ENCODE results near the gene COL4A4. TPM values are rescaled to one million over a fixed set of nuclear protein-coding genes. Genes with fewer than 3 reads are reported as not detected.
"Not testable (repeated sequence)": the region's sequence is repeated elsewhere in the genome, so short reads cannot be mapped to it uniquely, and the experiment has no call there.

Gene COL4A4
- total RNA-seq, 1 donor from 2014 or later = 0.05 TPM

DNA sequence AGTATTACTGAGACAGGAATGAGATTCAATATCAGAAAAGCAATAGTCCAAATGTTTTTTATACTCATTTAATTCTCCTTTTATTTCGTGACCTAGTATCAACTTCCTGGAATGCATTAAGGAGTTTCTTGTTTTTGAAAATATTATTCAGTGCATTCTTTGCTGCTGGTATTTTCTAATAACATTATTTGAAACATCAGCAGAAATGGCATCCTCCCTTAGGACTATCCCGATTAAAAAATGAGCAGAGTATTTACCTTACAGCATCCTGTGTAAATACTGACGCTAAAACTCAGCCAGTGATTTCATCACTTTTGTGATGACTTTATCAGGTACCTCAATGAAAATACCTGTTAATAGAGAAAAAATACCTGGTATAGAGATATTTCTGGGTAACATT, 16.8 kb upstream of the COL4A4 start:
- H3K27ac Mint-ChIP-seq (ENCODE audit: unreplicated experiment) = no peak overlapping the region
- H3K36me3 Mint-ChIP-seq (ENCODE audit: unreplicated experiment) = no peaks in the 10 kb centered on the region
- H3K27me3 Mint-ChIP-seq (ENCODE audit: unreplicated experiment) = peaks cover under 1% of the 10 kb centered on the region
- peaks cover 2% of the 10 kb centered on the region for H3K4me1 Mint-ChIP-seq (ENCODE audit: low read depth, unreplicated experiment)
- no peaks in the 10 kb centered on the region for H3K9me3 Mint-ChIP-seq (ENCODE audit: unreplicated experiment)
- H3K4me3 Mint-ChIP-seq (ENCODE audit: unreplicated experiment) = no peak overlapping the region
- DNase-seq = no peak
- TF ChIP-seq, protein P1, sequence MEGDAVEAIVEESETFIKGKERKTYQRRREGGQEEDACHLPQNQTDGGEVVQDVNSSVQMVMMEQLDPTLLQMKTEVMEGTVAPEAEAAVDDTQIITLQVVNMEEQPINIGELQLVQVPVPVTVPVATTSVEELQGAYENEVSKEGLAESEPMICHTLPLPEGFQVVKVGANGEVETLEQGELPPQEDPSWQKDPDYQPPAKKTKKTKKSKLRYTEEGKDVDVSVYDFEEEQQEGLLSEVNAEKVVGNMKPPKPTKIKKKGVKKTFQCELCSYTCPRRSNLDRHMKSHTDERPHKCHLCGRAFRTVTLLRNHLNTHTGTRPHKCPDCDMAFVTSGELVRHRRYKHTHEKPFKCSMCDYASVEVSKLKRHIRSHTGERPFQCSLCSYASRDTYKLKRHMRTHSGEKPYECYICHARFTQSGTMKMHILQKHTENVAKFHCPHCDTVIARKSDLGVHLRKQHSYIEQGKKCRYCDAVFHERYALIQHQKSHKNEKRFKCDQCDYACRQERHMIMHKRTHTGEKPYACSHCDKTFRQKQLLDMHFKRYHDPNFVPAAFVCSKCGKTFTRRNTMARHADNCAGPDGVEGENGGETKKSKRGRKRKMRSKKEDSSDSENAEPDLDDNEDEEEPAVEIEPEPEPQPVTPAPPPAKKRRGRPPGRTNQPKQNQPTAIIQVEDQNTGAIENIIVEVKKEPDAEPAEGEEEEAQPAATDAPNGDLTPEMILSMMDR (IDR thresholded peaks at IDR 0.05; ENCODE audit: partially characterized antibody, unreplicated experiment) = no peak

DNA sequence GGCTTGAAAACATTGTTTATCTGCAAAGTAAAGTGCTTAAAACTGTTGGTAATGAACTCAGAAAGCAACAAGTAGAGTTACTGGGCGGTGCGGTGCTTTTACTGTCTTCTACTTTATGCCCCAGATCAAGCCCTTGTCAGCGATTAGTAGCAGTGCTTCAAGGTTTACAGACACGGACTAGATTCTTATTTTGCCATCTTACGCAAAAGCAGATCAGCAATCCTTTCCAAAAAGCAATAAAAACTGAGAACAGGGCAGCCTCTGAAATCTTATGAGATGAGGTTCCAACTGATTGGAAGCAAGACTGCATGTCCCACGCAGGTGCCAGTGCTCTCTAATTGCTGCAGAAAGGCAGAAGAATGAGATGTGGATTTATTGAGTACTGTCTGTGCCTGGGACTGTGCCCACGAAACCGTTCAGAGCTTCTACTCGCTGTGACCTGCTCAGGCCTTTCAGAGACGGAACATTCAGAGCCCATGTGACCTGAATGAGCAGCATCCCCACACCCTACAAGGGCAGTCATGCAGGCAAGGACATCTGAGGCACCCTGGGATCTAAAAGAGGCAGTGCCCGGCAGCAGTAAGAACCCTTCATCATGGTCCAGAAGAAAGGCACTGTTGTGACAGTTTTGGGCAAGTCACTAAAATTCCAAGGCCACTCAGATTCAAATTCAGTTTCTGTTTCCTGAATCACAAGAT, 16.1 kb upstream of the COL4A4 start:
- Mint-ChIP-seq H3K4me3 (ENCODE audit: unreplicated experiment) (no peak overlapping the region), H3K27me3 (ENCODE audit: unreplicated experiment) (no peaks in the 10 kb centered on the region), H3K36me3 (ENCODE audit: unreplicated experiment) (no peaks in the 10 kb centered on the region), H3K9me3 (ENCODE audit: unreplicated experiment) (no peaks in the 10 kb centered on the region), H3K4me1 (ENCODE audit: low read depth, unreplicated experiment) (peaks cover 2% of the 10 kb centered on the region), H3K27ac (ENCODE audit: unreplicated experiment) (no peak overlapping the region)
- DNase-seq = no peak
- TF ChIP-seq, protein P1 (IDR thresholded peaks at IDR 0.05; ENCODE audit: partially characterized antibody, unreplicated experiment) = no peak

DNA sequence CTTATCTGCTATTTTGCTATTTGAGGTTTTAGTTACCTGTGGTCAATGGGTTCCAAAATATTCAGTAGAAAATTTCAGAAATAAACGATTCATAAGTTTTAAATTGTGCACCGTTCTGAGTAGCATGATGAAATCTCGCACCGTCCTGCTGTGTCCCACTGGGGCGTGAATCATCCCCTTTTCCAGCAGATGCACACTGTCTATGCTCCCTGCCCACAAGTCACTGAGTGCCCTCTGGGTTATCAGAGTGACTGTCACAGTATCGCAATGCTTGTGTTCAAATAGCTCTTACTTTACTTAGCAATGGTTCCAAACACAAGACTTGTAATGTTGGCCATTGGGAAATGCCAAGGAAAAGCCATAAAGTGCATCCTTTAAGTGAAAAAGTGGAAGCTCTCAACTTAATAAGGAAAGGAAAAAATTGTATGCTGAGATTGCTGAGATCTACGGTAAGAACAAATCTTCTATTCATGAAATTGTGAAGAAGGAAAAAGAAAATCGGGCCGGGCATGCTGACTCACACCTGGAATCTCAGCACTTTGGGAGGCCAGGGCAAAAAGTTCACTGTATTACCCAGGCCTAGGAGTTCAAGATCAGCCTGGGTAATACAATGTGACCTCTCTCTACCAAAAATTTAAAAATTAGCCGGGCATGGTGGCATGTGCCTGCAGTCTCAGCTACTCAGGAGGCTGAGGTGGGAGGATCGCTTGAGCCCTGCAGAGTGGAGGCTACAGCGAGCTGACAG, 13.8 kb upstream of the COL4A4 start:
- no peak overlapping the region for H3K27ac Mint-ChIP-seq (ENCODE audit: unreplicated experiment)

DNA sequence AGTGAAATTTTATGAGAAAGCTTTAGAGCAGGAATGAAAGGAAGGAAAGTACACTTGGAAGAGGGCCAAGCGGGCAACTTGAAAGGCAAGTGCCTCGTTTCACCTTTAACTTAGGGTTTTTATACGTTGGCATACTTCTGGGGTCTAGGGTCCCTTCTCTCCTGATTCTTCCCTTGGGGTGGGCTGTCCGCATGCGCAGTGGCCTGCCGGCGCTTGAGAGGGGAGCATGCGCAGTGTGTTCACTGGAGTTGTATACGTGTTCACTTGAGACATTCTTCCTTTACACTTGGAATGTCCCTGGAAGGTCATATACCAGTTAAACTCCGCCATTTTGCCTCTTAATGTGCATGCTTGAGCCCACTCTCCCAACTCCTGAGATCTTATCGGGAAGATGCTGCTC, 7.8 kb upstream of the COL4A4 start:
- not testable (repeated sequence) for H3K4me1 Mint-ChIP-seq (ENCODE audit: low read depth, unreplicated experiment); H3K27ac Mint-ChIP-seq (ENCODE audit: unreplicated experiment); H3K9me3 Mint-ChIP-seq (ENCODE audit: unreplicated experiment); H3K27me3 Mint-ChIP-seq (ENCODE audit: unreplicated experiment); DNase-seq; H3K36me3 Mint-ChIP-seq (ENCODE audit: unreplicated experiment); H3K4me3 Mint-ChIP-seq (ENCODE audit: unreplicated experiment)

More for the DNA sequence above, 13.8 kb upstream of the COL4A4 start:
- Mint-ChIP-seq H3K36me3 (ENCODE audit: unreplicated experiment) (no peaks in the 10 kb centered on the region), H3K4me1 (ENCODE audit: low read depth, unreplicated experiment) (peaks cover 2% of the 10 kb centered on the region), H3K4me3 (ENCODE audit: unreplicated experiment) (no peak overlapping the region), H3K27me3 (ENCODE audit: unreplicated experiment) (no peaks in the 10 kb centered on the region), H3K9me3 (ENCODE audit: unreplicated experiment) (peaks cover 2% of the 10 kb centered on the region)
- no peak for DNase-seq
- TF ChIP-seq, protein P1 (IDR thresholded peaks at IDR 0.05; ENCODE audit: partially characterized antibody, unreplicated experiment) = no peak

DNA sequence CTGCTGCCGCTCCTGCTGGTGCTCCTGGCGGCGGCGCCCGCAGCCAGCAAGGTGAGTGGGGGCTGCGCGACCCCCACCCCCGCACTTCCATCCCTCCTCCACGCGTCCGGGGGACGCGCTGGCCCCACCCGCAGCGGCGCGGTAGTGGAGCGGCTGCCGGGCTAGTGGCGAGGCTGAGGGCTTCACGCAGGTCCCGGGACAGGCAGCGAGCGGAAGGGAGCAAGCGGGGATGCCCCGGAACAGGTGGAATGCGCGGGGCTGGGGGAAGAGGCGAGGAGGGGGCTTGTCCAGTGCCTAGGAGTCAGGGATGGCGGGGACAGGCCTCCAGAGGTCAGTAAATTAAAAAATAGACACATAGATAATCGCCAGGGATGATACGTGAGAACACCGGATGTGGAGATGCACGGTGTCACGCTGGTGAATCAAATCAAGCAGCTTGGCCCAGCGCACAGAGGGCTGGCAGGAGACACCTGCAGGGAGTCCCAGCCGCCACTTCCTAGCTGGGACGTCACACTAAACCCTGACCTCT, 822 bp upstream of the COL4A4 start:
- H3K27me3 Mint-ChIP-seq (ENCODE audit: unreplicated experiment) = peaks cover 12% of the 10 kb centered on the region
- DNase-seq = no peak
- H3K4me3 Mint-ChIP-seq (ENCODE audit: unreplicated experiment) = peak overlapping the region; percentile 57
- no peaks in the 10 kb centered on the region for H3K36me3 Mint-ChIP-seq (ENCODE audit: unreplicated experiment)
- H3K27ac Mint-ChIP-seq (ENCODE audit: unreplicated experiment) = no peak overlapping the region
- TF ChIP-seq, protein P1 (IDR thresholded peaks at IDR 0.05; ENCODE audit: partially characterized antibody, unreplicated experiment) = no peak
- H3K4me1 Mint-ChIP-seq (ENCODE audit: low read depth, unreplicated experiment) = no peaks in the 10 kb centered on the region
- H3K9me3 Mint-ChIP-seq (ENCODE audit: unreplicated experiment) = no peaks in the 10 kb centered on the region

Data from glutamatergic neuron (in vitro differentiated cells).